ENCODE measurements around the gene AHSP.
"Not testable (repeated sequence)": the region's sequence is repeated elsewhere in the genome, so short reads cannot be mapped to it uniquely, and the experiment has no call there.

AHSP gene

GRCh38 chr16:31532120-31532519, 4.4 kb downstream of the AHSP start:
- DNase-seq, result no peak

GRCh38 chr16:31532896-31533295, 5.2 kb downstream of the AHSP start:
- DNase-seq, result no peak

GRCh38 chr16:31535737-31536136, 8.0 kb downstream of the AHSP start:
- DNase-seq, result no peak

DNA sequence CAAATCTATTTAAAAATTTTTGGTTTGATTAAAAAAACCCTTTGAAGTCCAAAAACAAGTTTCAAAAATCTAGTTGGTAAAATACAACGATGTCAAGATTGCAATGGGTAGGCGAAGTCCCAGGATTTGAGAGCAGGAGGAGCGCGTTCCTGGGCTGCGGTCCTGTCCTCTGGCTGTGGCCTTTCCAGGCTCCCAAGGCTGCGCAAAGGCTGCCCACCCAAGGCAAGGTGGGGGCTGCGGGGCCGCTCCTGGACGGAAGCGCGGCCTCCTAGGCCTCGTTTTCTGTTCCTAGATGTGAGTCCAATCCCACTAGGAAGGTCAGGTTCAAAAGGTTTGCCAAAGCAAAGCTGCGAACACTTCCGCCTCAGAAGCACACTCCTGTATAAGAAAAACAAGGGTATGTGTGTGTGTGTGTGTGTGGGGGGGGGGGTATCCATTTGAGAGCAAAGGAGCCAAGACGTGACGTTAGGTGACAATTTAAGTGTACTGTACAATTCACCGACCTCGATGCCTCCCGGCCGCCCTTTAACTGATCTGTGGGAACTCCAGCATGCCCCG, 9.2 kb downstream of the AHSP start:
- no peak for DNase-seq

DNA sequence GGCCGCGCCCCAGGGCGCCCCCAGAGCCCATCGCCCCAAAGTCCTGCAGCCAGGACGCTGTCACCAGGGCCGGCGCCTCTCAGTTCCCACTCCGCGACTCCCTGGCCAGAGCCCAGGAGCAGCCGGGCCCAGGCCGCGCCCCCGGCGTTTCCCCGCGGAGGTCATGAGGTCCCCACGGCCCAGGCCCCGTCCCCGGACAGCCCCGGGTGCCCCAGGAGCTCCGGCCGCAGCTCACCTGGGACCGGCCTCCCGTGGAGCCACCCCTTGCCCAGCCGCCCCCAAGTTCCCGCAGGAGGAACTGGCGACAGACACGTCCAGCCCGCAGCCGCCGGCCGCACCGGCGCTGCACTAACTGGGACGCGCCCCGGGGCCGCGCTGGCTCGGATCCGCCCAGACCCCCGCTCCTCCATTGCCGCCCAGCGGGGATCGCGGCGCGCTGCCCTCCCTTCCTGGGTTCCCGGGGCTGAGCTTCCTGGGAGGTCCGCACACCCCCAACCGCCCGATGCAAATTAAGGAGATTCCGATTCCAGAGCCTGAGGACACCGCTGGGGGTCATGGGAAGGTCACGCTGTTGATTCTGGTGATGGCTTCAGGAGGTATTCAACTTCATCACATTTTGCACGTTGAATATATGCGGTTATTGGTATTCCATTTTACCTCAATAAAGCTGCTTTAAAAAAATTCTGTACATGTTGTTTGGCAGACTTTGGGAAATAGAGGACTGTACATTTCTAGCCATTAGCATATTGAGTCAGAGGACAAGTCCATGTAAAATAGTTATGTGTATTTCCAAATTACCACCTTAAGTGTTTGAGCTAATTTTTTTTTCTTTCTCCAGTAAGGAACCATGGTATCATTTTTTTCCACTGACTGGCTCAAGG, 9.9 kb downstream of the AHSP start:
- DNase-seq, result no peak

DNA sequence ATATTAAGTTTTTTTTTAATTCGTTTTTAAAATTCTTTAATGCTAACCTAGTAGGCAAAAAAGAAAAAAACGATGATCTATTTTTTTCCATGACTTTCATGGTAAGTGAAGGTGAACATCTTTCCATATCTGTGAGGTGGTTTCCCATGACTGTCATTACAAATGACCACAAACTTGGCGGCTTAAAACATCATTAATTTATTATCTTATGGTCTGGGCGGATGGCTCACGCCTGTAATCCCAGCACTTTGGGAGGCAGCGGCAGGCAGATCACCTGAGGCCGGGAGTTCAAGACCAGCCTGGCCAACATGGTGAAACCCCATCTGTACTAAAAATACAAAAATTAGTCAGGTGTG, 10.5 kb downstream of the AHSP start:
- not testable (repeated sequence) for DNase-seq

DNA sequence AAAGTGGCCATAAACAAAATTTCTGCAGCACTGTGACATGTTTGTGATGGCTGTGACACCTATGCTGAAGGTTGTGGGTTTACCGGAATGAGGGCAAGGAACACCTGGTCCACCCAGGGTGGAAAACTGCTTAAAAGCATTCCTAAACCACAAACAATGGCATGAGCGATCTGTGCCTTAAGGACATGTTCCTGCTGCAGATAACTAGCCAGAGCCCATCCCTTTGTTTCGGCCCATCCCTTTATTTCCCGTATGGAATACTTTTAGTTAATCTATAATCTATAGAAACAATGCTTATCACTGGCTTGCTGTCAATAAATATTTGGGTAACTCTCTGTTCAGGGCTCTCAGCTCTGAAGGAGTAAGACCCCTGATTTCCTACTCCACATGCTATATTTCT, 12.1 kb downstream of the AHSP start:
- not testable (repeated sequence) for DNase-seq

GRCh38 chr16:31542763-31543162, 15.1 kb downstream of the AHSP start:
- DNase-seq, result no peak

DNA sequence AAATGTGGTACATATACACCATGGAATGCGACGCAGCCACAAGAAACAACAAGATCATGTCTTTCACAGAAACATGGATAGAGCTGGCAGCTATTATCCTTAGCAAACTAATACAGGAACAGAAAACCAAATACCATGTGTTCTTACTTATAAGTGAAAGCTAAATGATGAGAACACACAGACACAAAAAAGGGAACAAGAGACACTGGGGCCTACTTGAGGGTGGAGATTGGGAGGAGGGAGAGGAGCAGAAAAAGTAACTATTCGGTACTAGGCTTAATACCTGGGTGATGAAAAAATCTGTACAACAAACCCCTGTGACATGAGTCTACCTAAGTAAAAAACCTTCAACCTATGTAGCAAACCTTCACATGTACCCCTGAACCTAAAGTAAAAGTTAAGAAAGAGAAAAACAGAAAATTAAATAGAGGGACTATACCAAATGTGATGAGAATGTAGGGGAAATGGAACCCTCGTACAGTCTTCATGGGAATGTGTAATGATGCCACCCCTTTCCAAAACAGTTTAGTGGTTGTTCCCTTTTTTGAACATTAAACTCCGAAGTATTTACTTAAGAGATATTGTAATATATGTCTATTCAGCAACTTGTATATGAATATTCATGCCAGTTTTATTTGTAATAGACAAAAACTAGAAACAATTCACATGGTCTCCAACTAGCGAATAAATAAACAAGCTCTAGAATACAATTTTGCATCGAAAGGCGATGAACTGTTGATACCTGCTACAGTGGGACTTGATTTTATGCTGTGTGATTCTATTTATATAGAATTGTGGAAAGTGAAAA, 33.9 kb downstream of the AHSP start:
- DNase-seq, result no peak

DNA sequence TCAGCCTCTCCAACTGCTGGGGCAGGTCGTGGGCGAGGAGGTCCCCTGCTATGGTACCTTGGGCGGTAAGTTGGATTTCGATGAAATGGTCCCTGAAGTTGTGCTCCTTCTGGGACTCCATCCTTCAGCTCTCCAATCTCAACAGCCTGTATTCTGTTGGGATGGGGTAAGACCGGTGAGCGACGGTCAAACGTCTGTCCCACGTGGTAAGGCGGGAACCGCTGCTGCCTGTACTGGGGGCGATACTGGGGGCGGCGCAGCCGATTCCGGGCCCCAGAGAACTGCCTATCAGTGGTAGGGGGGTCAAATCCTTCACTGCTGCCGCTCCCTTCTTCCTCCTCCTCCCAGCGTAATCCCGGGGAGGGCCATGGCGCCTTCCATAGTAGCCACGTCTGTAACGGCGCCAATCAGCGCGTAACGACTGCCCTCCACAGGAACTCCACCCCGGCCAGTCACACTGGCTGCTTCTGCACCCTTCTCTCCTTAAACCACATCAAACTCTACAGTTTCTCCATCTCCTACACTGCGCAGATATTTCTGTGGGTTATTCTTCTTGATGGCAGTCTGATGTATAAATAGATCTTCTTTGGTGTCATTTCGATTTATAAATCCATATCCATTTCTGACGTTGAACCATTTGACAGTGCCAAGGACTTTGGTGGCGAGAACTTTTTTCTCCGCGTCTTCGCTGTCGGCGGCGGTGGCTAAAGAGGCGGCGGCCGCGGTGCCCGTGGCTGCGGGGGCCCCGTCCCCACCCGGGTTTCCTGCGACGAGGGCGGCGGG, 41.1 kb downstream of the AHSP start:
- DNase-seq, result no peak

DNA sequence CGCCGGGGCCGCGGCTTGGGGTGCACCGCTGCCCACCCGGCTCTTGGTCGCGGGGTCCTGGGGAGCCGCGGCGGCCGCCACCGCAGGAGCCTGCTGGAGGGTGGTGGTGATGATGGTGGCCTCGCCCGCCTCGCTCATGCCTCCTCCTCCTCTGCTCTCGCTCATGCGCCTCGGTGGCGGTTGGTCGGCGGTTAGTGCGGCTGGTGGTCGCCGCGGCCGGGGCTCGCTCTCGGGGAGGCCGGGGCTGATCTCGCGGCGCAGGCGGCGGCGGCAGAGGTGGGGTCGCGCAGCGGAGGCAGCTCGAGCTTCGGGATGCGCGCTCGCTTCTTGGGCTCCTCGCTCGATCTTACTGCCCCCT, 41.6 kb downstream of the AHSP start:
- DNase-seq, result no peak

- DNase-seq, result no peak
These were observed 45.1 kb downstream of the AHSP start for GRCh38 chr16:31572821-31573220.

GRCh38 chr16:31574159-31574558, 46.5 kb downstream of the AHSP start:
- DNase-seq, result not testable (repeated sequence)

- no peak for DNase-seq
These were observed 49.7 kb downstream of the AHSP start for GRCh38 chr16:31577411-31577810.

All from activated CD4-positive, alpha-beta T cell treated with anti-CD3 and anti-CD28 coated beads, Interleukin-2, Interleukin-6, amounts not matched to agents 100 ng/mL and 50 ng/mL, durations not matched to agents 16 hours and 8 hours (primary cell).